K562 (cell line): ENCODE data around the gene GET3. TPM values are rescaled to one million over a fixed set of nuclear protein-coding genes. Genes with fewer than 3 reads are reported as not detected.
A peak's percentile ranks its signal among the peaks of the same experiment; 100 is the strongest.

Experiments used
- BCL6 ChIP-seq: fragments of 250-450 bp; sonication (Bioruptor Pico); IDR thresholded peaks from 2 replicates; pipeline ENCODE4 v1.4.0; 2020
- CHCHD3 ChIP-seq: fragments of 250-450 bp; sonication (Bioruptor Pico); IDR thresholded peaks from 2 replicates; pipeline ENCODE4 v2.1.2; 2022; ENCODE audit warnings: mild to moderate bottlenecking
- CXXC5 ChIP-seq: fragments of 250-450 bp; sonication (Bioruptor Pico); IDR thresholded peaks from 2 replicates; pipeline ENCODE4 v1.8.0; 2022; ENCODE audit warnings: inconsistent platforms, mild to moderate bottlenecking, moderate library complexity
- HSF4 ChIP-seq: fragments of 250-450 bp; sonication (Bioruptor Pico); IDR thresholded peaks from 2 replicates; pipeline ENCODE4 v2.1.2; 2022; ENCODE audit warnings: mild to moderate bottlenecking, moderate library complexity, borderline replicate concordance
- JUNB ChIP-seq: fragments of 450-650 bp; formaldehyde crosslinking; conservative IDR thresholded peaks from 2 replicates; pipeline ENCODE4 v1.4.0; 2020; ENCODE audit warnings: mild to moderate bottlenecking
- KHSRP ChIP-seq: fragments of 450-650 bp; IDR thresholded peaks from 2 replicates; pipeline ENCODE4 v1.6.1; 2017
- NCOR1 ChIP-seq: fragments of 450-650 bp; IDR thresholded peaks from 2 replicates; pipeline ENCODE4 v1.6.1; 2016; ENCODE audit warnings: mild to moderate bottlenecking, moderate library complexity
- NONO ChIP-seq, 2 experiments: fragments of 200-400 bp in 1 of 2; fragments of 450-650 bp in 1 of 2; formaldehyde crosslinking in 1 of 2; IDR thresholded peaks; 2 replicates each; pipeline ENCODE4 v1.6.1; 2017; ENCODE audit warnings: low read depth in 2 of 2, mild to moderate bottlenecking in 2 of 2, moderate library complexity in 2 of 2, low read length in 1 of 2
- NR2C1 ChIP-seq, 2 experiments: fragments of 450-650 bp; IDR thresholded peaks; 2 replicates each; pipeline ENCODE4 v1.6.1; 2017; ENCODE audit warnings: mild to moderate bottlenecking in 2 of 2, antibody characterized with exemption in 1 of 2, inconsistent platforms in 1 of 2, missing compliant biosample characterization in 1 of 2, missing genetic modification characterization in 1 of 2
- RBM15 ChIP-seq: fragments of 200-400 bp; formaldehyde crosslinking; IDR thresholded peaks from 2 replicates; pipeline ENCODE4 v1.6.1; 2018; ENCODE audit warnings: mild to moderate bottlenecking, low read length, moderate library complexity; ENCODE audit not compliant: insufficient read depth
- SLC30A9 ChIP-seq: fragments of 250-450 bp; sonication (Bioruptor Pico); IDR thresholded peaks from 2 replicates; pipeline ENCODE4 v1.8.0; 2022; ENCODE audit warnings: mild to moderate bottlenecking, moderate library complexity
- SRSF9 ChIP-seq: fragments of 200-400 bp; formaldehyde crosslinking; IDR thresholded peaks from 2 replicates; pipeline ENCODE4 v1.6.1; 2017; ENCODE audit warnings: low read depth, low read length, borderline replicate concordance
- STAG1 ChIP-seq: sonication (generic); formaldehyde crosslinking; IDR thresholded peaks from 2 replicates; pipeline ENCODE4 v1.5.0; 2020; ENCODE audit warnings: missing genetic modification reagents, borderline replicate concordance
- WHSC1 ChIP-seq: IDR thresholded peaks from one replicate; pipeline ENCODE4 v1.6.1; 2012; ENCODE audit warnings: low read length, control low read depth, inconsistent platforms
- ZFX ChIP-seq: sonication (generic); formaldehyde crosslinking; IDR thresholded peaks from 2 replicates; pipeline ENCODE4 v1.8.0; 2022; ENCODE audit warnings: mild to moderate bottlenecking, missing genetic modification reagents, moderate library complexity
- ZNF324 ChIP-seq: fragments of 250-450 bp; sonication (Bioruptor Pico); IDR thresholded peaks from 2 replicates; pipeline ENCODE4 v1.4.0; 2020; ENCODE audit warnings: mild to moderate bottlenecking
- polyA plus RNA-seq, 8 experiments: library from polyadenylated mRNA; depleted of rRNA in 4 of 8; stranded (reverse) in 5 of 8; unstranded in 3 of 8; fragments of >200 nt; fragmentation: Nextera tagmentation in 2 of 8; fragmentation: Illumina TruSeq in 1 of 8; extraction: Ambion mirVana in 2 of 8; extraction: Trizol in 1 of 8; gene quantifications; 2 replicates each; pipeline versions ENCODE4 v1.2.1 to v1.2.3, GENCODE V29; 2011 to 2014; ENCODE audit warnings: inconsistent platforms in 1 of 8, missing spikeins in 1 of 8
- total RNA-seq, 7 experiments: library from RNA; depleted of rRNA in 6 of 7; stranded (reverse); fragments of >200 nt in 6 of 7; fragmentation: Illumina TruSeq in 2 of 7; extraction: Trizol in 2 of 7; gene quantifications; 2 replicates each; pipeline versions ENCODE4 v1.2.1 to v1.2.3, GENCODE V29; 2011 to 2021; ENCODE audit warnings: low replicate concordance in 1 of 7
- TF ChIP-seq, protein P1 (sequence below): sonication (generic); formaldehyde crosslinking; IDR thresholded peaks from 2 replicates; pipeline ENCODE4 v1.8.0; 2022; ENCODE audit warnings: missing genetic modification reagents, mild to moderate bottlenecking, borderline replicate concordance
- TF ChIP-seq, protein P2 (sequence below), 2 experiments: IDR thresholded peaks; 2 replicates each; pipeline ENCODE4 v1.6.1; 2012; ENCODE audit warnings: improper control_type of control experiment in 2 of 2, low read depth in 2 of 2, low read length in 2 of 2, borderline replicate concordance in 1 of 2
- TF ChIP-seq, protein P3 (sequence below): fragments of 250-450 bp; sonication (Bioruptor Pico); IDR thresholded peaks from 2 replicates; pipeline ENCODE4 v1.8.0; 2021; ENCODE audit warnings: mild to moderate bottlenecking, moderate library complexity
- TF ChIP-seq, protein P4 (sequence below): fragments of 450-650 bp; IDR thresholded peaks from 2 replicates; pipeline ENCODE4 v1.6.1; 2016; ENCODE audit warnings: mild to moderate bottlenecking

Gene GET3
- total and polyA plus RNA-seq, 9 of the 15 experiments (the other 6 are each of a cell fraction or from before 2014, with no cell fraction given), result 8.3 to 83.5 (median 51.8) TPM

DNA sequence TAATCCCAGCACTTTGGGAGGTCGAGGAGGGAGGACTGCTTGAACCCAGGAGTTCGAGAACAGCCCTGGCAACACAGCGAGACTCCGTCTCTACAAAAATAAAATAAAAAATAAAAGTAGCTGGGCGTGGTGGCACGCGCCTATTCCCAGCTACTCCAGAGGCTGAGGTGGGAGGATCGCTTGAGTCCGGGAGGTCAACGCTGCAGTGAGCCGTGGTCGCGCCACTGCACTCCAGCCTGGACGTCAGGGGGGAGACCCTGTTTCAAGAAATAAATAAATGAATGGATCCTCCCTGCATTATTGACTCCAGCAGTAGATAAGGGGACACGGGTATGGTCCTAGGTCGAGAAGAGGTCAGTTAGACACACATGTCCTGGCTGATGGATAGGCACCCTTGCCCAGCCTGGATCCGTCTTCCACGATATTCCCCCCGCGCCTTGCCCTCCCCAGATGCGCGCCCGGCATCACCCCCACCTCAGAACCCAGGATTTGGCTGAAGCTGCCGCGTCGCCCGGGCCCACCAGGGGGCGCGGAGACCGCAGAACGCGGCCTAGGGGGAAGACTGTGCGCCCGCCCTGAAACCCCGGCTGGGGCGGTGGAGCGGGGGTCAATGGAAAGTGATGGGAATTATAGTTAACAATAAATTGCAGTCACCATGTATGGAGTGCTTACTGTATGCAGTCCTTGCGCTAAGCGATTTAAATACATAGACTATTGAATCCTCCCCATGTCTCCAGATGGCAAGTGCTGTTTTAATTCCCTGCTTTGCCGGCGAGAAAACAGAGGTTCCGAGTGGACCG is 40.1 kb downstream of the GET3 start (continued):
- peak; percentile 65; the same call in 1 of the 2 replicates for TF ChIP-seq STAG1 (CRISPR knock-in tag)
- no peak for TF ChIP-seq JUNB
- TF ChIP-seq SLC30A9 (CRISPR knock-in tag), result no peak
- TF ChIP-seq, protein P1, sequence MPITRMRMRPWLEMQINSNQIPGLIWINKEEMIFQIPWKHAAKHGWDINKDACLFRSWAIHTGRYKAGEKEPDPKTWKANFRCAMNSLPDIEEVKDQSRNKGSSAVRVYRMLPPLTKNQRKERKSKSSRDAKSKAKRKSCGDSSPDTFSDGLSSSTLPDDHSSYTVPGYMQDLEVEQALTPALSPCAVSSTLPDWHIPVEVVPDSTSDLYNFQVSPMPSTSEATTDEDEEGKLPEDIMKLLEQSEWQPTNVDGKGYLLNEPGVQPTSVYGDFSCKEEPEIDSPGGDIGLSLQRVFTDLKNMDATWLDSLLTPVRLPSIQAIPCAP, result no peak
- no peak for TF ChIP-seq BCL6 (CRISPR knock-in tag)
- no peak for TF ChIP-seq NONO (IDR thresholded peaks at IDR 0.05; ENCODE audit: low read depth in 2 of 2, low read length in 1 of 2)
- peak; percentile 58 for TF ChIP-seq CXXC5
- peak; percentile 40; the same call in 1 of the 2 replicates for TF ChIP-seq NCOR1
- TF ChIP-seq, protein P2, sequence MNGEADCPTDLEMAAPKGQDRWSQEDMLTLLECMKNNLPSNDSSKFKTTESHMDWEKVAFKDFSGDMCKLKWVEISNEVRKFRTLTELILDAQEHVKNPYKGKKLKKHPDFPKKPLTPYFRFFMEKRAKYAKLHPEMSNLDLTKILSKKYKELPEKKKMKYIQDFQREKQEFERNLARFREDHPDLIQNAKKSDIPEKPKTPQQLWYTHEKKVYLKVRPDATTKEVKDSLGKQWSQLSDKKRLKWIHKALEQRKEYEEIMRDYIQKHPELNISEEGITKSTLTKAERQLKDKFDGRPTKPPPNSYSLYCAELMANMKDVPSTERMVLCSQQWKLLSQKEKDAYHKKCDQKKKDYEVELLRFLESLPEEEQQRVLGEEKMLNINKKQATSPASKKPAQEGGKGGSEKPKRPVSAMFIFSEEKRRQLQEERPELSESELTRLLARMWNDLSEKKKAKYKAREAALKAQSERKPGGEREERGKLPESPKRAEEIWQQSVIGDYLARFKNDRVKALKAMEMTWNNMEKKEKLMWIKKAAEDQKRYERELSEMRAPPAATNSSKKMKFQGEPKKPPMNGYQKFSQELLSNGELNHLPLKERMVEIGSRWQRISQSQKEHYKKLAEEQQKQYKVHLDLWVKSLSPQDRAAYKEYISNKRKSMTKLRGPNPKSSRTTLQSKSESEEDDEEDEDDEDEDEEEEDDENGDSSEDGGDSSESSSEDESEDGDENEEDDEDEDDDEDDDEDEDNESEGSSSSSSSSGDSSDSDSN (IDR thresholded peaks at IDR 0.05; ENCODE audit: borderline replicate concordance in 1 of 2, low read depth in 2 of 2, low read length in 2 of 2), result no peak
- TF ChIP-seq, protein P3, sequence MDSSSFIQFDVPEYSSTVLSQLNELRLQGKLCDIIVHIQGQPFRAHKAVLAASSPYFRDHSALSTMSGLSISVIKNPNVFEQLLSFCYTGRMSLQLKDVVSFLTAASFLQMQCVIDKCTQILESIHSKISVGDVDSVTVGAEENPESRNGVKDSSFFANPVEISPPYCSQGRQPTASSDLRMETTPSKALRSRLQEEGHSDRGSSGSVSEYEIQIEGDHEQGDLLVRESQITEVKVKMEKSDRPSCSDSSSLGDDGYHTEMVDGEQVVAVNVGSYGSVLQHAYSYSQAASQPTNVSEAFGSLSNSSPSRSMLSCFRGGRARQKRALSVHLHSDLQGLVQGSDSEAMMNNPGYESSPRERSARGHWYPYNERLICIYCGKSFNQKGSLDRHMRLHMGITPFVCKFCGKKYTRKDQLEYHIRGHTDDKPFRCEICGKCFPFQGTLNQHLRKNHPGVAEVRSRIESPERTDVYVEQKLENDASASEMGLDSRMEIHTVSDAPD, result no peak
- no peak for TF ChIP-seq SRSF9
- no peak for TF ChIP-seq KHSRP
- no peak for TF ChIP-seq CHCHD3 (CRISPR knock-in tag)
- TF ChIP-seq, protein P4, sequence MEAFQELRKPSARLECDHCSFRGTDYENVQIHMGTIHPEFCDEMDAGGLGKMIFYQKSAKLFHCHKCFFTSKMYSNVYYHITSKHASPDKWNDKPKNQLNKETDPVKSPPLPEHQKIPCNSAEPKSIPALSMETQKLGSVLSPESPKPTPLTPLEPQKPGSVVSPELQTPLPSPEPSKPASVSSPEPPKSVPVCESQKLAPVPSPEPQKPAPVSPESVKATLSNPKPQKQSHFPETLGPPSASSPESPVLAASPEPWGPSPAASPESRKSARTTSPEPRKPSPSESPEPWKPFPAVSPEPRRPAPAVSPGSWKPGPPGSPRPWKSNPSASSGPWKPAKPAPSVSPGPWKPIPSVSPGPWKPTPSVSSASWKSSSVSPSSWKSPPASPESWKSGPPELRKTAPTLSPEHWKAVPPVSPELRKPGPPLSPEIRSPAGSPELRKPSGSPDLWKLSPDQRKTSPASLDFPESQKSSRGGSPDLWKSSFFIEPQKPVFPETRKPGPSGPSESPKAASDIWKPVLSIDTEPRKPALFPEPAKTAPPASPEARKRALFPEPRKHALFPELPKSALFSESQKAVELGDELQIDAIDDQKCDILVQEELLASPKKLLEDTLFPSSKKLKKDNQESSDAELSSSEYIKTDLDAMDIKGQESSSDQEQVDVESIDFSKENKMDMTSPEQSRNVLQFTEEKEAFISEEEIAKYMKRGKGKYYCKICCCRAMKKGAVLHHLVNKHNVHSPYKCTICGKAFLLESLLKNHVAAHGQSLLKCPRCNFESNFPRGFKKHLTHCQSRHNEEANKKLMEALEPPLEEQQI, result no peak
- no peak for TF ChIP-seq NR2C1 (IDR thresholded peaks at IDR 0.05)
- TF ChIP-seq NR2C1 (tag; IDR thresholded peaks at IDR 0.05), result no peak
- peak; percentile 89 for TF ChIP-seq ZFX
- no peak for TF ChIP-seq HSF4 (CRISPR knock-in tag)
- no peak for TF ChIP-seq RBM15
- no peak for TF ChIP-seq ZNF324
- TF ChIP-seq WHSC1, result no peak
